ENCODE measurements around the gene ALPK1.

ALPK1 gene

GRCh38 chr4:112329672-112330375 is 32.7 kb downstream of the ALPK1 start:
- no peak for ATAC-seq (ENCODE audit: insufficient read depth, low read depth)
- H4K20me1 ChIP-seq (ENCODE audit: insufficient read depth, low read length) = no peaks in the 10 kb centered on the region
- H3K36me3 ChIP-seq (ENCODE audit: insufficient read depth, low read length) = peaks cover 5% of the 10 kb centered on the region; the same call in 1 of the 2 replicates
- no peak overlapping the region for H3K27ac ChIP-seq (ENCODE audit: low read length)
- no peaks in the 10 kb centered on the region for H3K4me1 ChIP-seq (ENCODE audit: insufficient read depth, low read length)
- DNase-seq = no peak
- no peaks in the 10 kb centered on the region for H3K27me3 ChIP-seq (ENCODE audit: insufficient read depth, low read length, poor library complexity)
- no peaks in the 10 kb centered on the region for H3K79me2 ChIP-seq (ENCODE audit: insufficient read depth, low read length)
- no peak overlapping the region for H3K4me3 ChIP-seq (ENCODE audit: low read depth in 1 of 2, low read length in 2 of 2)
- no peak overlapping the region for H2AFZ ChIP-seq (ENCODE audit: low read depth, low read length)
- no peak overlapping the region for H3K9ac ChIP-seq (ENCODE audit: low read depth, low read length)
- H3K9me3 ChIP-seq (ENCODE audit: insufficient read depth, low read length, severe bottlenecking) = no peaks in the 10 kb centered on the region
- H3K4me2 ChIP-seq (ENCODE audit: insufficient read depth, low read length) = no peak overlapping the region
- TF ChIP-seq EZH2 (IDR thresholded peaks at IDR 0.05; ENCODE audit: borderline replicate concordance, low read depth, low read length, severe bottlenecking) (no peak), CTCF (IDR thresholded peaks at IDR 0.05; ENCODE audit: borderline replicate concordance, extremely low read depth, low read length, poor library complexity, severe bottlenecking) (no peak)

- no peak overlapping the region for H2AFZ ChIP-seq (ENCODE audit: low read depth, low read length)
- no peak overlapping the region for H3K4me3 ChIP-seq (ENCODE audit: low read depth in 1 of 2, low read length in 2 of 2)
- no peak overlapping the region for H3K27ac ChIP-seq (ENCODE audit: low read length)
- H3K4me1 ChIP-seq (ENCODE audit: insufficient read depth, low read length) = no peaks in the 10 kb centered on the region
- H3K36me3 ChIP-seq (ENCODE audit: insufficient read depth, low read length) = no peaks in the 10 kb centered on the region; the same call in 1 of the 2 replicates
- H3K4me2 ChIP-seq (ENCODE audit: insufficient read depth, low read length) = no peak overlapping the region
- ATAC-seq (ENCODE audit: insufficient read depth, low read depth) = no peak
- TF ChIP-seq EZH2 (IDR thresholded peaks at IDR 0.05; ENCODE audit: borderline replicate concordance, low read depth, low read length, severe bottlenecking) (no peak), CTCF (IDR thresholded peaks at IDR 0.05; ENCODE audit: borderline replicate concordance, extremely low read depth, low read length, poor library complexity, severe bottlenecking) (no peak)
- no peaks in the 10 kb centered on the region for H3K79me2 ChIP-seq (ENCODE audit: insufficient read depth, low read length)
- H4K20me1 ChIP-seq (ENCODE audit: insufficient read depth, low read length) = no peaks in the 10 kb centered on the region
- H3K27me3 ChIP-seq (ENCODE audit: insufficient read depth, low read length, poor library complexity) = no peaks in the 10 kb centered on the region
- no peak for DNase-seq
- H3K9me3 ChIP-seq (ENCODE audit: insufficient read depth, low read length, severe bottlenecking) = no peaks in the 10 kb centered on the region
- no peak overlapping the region for H3K9ac ChIP-seq (ENCODE audit: low read depth, low read length)
These were observed 33.8 kb downstream of the ALPK1 start for GRCh38 chr4:112330921-112331320.

GRCh38 chr4:112332398-112332797 is 35.2 kb downstream of the ALPK1 start:
- Histone ChIP-seq H4K20me1 (ENCODE audit: insufficient read depth, low read length) (no peaks in the 10 kb centered on the region), H2AFZ (ENCODE audit: low read depth, low read length) (no peak overlapping the region), H3K9me3 (ENCODE audit: insufficient read depth, low read length, severe bottlenecking) (no peaks in the 10 kb centered on the region), H3K27me3 (ENCODE audit: insufficient read depth, low read length, poor library complexity) (no peaks in the 10 kb centered on the region), H3K9ac (ENCODE audit: low read depth, low read length) (no peak overlapping the region), H3K4me2 (ENCODE audit: insufficient read depth, low read length) (no peak overlapping the region), H3K36me3 (ENCODE audit: insufficient read depth, low read length) (no peaks in the 10 kb centered on the region), H3K4me1 (ENCODE audit: insufficient read depth, low read length) (no peaks in the 10 kb centered on the region), H3K27ac (ENCODE audit: low read length) (no peak overlapping the region), H3K79me2 (ENCODE audit: insufficient read depth, low read length) (no peaks in the 10 kb centered on the region), H3K4me3 (ENCODE audit: low read depth in 1 of 2, low read length in 2 of 2) (no peak overlapping the region)
- ATAC-seq (ENCODE audit: insufficient read depth, low read depth) (no peak), DNase-seq (no peak)
- TF ChIP-seq EZH2 (IDR thresholded peaks at IDR 0.05; ENCODE audit: borderline replicate concordance, low read depth, low read length, severe bottlenecking) (no peak), CTCF (IDR thresholded peaks at IDR 0.05; ENCODE audit: borderline replicate concordance, extremely low read depth, low read length, poor library complexity, severe bottlenecking) (no peak)
